Activated CD4-positive, alpha-beta T cell treated with anti-CD3 and anti-CD28 coated beads, Interleukin-2, amount 10 ng/mL, durations not matched to agents 7 days and 5 days (primary cell): ENCODE results near the gene HOXC13. TPM values are rescaled to one million over a fixed set of nuclear protein-coding genes. Genes with fewer than 3 reads are reported as not detected.

Experiments used
- CTCF ChIA-PET: fragments of 350-600 bp; sonication (Branson Sonifier 250); formaldehyde crosslinking; loops from one replicate; lab custom pipeline; 2021; ENCODE audit warnings: antibody characterized with exemption; lab: Charles Lee
- POLR2A ChIA-PET: fragments of 350-600 bp; sonication (Branson Sonifier 250); formaldehyde crosslinking; loops from one replicate; lab custom pipeline; 2021; ENCODE audit warnings: antibody characterized with exemption; lab: Charles Lee
- DNase-seq: peaks from one replicate; pipeline ENCODE4 v3.0.0-alpha.2; 2020
- H3K27ac Mint-ChIP-seq: one replicate; pipeline ENCODE4 v1.8.0; 2021; ENCODE audit warnings: mild to moderate bottlenecking, moderate library complexity, mixed read lengths
- H3K27me3 Mint-ChIP-seq: one replicate; pipeline ENCODE4 v1.8.0; 2021; ENCODE audit warnings: mixed read lengths
- H3K36me3 Mint-ChIP-seq: one replicate; pipeline ENCODE4 v1.8.0; 2021; ENCODE audit warnings: low read depth, mixed read lengths
- H3K4me1 Mint-ChIP-seq: one replicate; pipeline ENCODE4 v1.8.0; 2021; ENCODE audit warnings: mixed read lengths
- H3K4me3 Mint-ChIP-seq: one replicate; pipeline ENCODE4 v1.8.0; 2021; ENCODE audit warnings: mild to moderate bottlenecking, moderate library complexity, mixed read lengths
- H3K9me3 Mint-ChIP-seq: one replicate; pipeline ENCODE4 v1.8.0; 2021; ENCODE audit warnings: mixed read lengths
- microRNA-seq: library from miRNA; unstranded; fragments of <30 nt; microRNA quantifications from one replicate; pipeline ENCODE4 v1.2.0, GENCODE V29; 2021; ENCODE audit warnings: borderline microRNAs expressed, borderline replicate concordance
- total RNA-seq, 2 experiments: library from RNA; stranded (reverse); gene quantifications; one replicate each; pipeline ENCODE4 v1.2.3, GENCODE V29; 2021

HOXC13 gene
- total RNA-seq, 2 experiments from 2014 or later, result not detected

DNA sequence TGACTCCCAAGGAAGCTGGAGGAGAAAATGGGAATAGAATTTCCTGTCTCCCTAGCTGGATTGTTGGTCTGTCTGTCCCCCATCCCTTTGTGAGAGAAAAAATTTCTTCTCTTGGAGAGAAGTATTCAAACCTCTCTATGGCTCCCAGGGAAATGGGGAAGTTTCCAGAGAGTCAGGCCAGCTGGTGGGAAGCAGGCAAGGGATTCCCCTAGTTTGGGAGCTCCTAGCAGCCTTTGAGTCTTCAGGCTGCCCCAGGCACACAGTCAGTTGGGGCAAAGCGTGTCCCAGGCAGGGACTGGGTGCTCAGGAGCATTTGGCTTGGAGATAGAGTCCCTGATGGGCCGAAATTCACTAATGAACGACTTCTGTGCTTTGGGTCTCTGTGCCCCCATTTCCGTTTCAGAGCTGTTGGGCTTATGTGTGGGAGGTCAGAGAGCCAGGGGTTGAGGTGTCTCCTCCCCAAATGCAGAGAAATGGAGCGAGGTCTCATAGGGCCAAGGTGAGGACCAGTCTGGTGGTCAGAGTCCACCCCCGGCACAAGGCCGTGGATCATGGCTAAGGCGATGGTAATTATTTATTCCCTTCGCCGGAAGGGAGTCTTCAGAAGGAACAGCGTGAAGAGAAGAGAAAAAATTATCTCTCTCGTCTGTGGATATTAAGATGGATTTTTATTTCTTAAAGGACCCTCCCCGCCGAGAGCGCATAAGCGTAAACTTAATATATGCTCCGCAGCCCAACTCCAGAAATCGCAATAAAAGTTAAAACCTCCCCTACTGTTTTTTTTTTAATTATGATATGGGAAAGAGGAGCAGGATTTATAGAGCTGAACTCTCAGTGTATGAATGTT, 54.8 kb downstream of the HOXC13 start:
- CTCF ChIA-PET, result interaction anchor here (0.9 to 1.9 kb wide), 3 partner anchors 8 to 208 kb away, joined by 3 to 5 read pairs (median 5); partner anchors contain the start of gene HOXC10
- Mint-ChIP-seq H3K9me3 (no peaks in the 10 kb centered on the region), H3K27me3 (peaks cover 99% of the 10 kb centered on the region), H3K27ac (peak overlapping the region; percentile 19), H3K36me3 (no peaks in the 10 kb centered on the region), H3K4me1 (peaks cover 32% of the 10 kb centered on the region), H3K4me3 (peak overlapping the region; percentile 45)
- POLR2A ChIA-PET, result no interaction called here
- DNase-seq, result no peak

DNA sequence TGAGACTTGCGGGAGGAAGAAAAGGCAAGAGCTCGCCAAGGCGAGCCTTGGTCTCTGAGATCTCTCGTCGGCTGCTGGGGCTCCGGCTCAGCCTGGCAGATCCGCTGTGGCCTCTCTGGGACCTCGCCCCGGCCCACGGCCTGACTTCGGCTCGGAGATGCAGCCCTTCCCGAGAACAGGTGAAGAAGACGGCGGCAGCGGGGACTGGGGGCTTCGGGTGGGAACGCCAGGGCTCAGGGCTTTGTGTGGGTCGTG, 55.3 kb downstream of the HOXC13 start:
- Mint-ChIP-seq H3K36me3 (no peaks in the 10 kb centered on the region), H3K9me3 (no peaks in the 10 kb centered on the region), H3K27me3 (peaks cover 99% of the 10 kb centered on the region), H3K4me3 (peak overlapping the region; percentile 45), H3K27ac (peak overlapping the region; percentile 62), H3K4me1 (peaks cover 31% of the 10 kb centered on the region)
- POLR2A ChIA-PET, result no interaction called here
- CTCF ChIA-PET, result interaction anchor here (1.4 to 1.9 kb wide), 2 partner anchors 9 to 12 kb away, joined by 5 read pairs; partner anchors contain the start of gene HOXC10
- no peak for DNase-seq

- ChIA-PET CTCF (interaction anchor here (1.9 kb wide), 1 partner anchor 12 kb away, joined by 5 read pairs; no protein-coding TSS in a partner anchor), POLR2A (no interaction called here)
- DNase-seq, result no peak
- no peaks in the 10 kb centered on the region for H3K9me3 Mint-ChIP-seq
- H3K27me3 Mint-ChIP-seq, result peaks cover 99% of the 10 kb centered on the region
- peak overlapping the region; percentile 45 for H3K4me3 Mint-ChIP-seq
- H3K36me3 Mint-ChIP-seq, result no peaks in the 10 kb centered on the region
- H3K4me1 Mint-ChIP-seq, result peaks cover 26% of the 10 kb centered on the region
- peak overlapping the region; percentile 62 for H3K27ac Mint-ChIP-seq
These were observed 55.8 kb downstream of the HOXC13 start for GRCh38 chr12:53994264-53995001.

DNA sequence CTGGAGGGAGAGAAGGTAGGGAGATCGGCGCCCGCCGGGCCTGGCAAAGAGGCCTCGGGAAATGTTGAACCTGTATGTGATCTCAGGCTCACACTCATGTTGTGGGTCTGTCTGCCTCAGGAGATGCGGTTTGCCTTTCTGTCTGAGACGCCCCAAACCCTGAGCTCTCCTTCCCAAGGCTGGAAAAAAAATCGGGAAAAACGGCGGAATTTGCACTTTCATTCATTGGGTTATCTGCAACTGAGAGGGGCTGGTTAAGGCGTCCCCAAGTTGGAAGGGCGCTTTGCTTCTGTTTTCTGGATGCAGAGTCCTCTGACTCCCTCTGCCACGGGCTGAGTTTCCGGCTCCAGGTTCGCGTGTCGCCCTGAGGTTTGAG, 56.4 kb downstream of the HOXC13 start:
- H3K4me1 Mint-ChIP-seq, result peaks cover 21% of the 10 kb centered on the region
- ChIA-PET CTCF (no interaction called here), POLR2A (no interaction called here)

DNA sequence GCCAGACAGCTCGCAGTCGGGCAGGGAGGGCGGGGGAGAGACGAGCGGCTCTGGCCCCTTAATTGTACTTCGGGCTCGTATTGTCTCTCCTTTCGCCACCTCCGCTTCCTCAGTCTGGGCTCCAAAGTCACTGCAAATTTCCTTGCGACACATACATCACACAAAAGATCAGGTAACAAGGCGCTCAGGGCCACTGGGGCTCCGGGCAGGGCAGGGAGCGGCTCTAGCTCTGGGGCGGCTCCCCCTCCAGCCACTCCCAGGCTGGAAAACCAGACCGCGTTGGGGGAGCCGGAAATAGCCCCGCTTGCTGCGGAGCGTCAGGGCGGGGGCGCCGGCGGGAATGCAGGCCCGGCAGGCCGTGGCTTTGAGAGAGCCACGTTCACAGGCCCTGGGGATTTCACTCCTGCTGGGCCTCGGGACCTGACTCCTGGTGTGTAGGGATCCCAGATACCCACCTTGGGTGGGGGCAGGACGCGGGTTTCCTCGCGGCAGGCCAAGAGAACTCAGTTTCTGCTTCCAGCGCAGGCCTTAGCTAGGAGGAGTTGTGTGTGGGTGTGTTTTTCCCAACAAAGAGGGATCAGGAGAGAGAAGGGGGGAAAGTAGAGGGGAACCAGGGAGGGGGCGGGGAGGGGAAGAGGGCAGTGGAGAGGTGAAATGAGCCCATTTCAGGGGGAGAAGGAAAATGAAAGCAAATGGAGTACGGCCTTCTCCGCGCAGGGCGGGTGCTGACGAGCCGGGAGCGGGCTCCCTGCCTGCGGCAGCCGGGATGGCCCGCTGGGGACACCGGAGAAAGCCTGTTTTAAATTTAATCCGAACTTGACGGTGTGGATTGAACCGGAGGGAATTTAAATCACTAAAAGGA, 57.0 kb downstream of the HOXC13 start:
- CTCF ChIA-PET, result interaction anchor here (1.1 to 1.2 kb wide), 2 partner anchors 28 to 196 kb away, joined by 3 read pairs; no protein-coding TSS in a partner anchor
- no peak for DNase-seq
- no peak overlapping the region for H3K27ac Mint-ChIP-seq
- POLR2A ChIA-PET, result no interaction called here
- no peaks in the 10 kb centered on the region for H3K36me3 Mint-ChIP-seq
- peak overlapping the region; percentile 54 for H3K4me3 Mint-ChIP-seq
- no peaks in the 10 kb centered on the region for H3K9me3 Mint-ChIP-seq
- H3K27me3 Mint-ChIP-seq, result peaks cover 98% of the 10 kb centered on the region
- H3K4me1 Mint-ChIP-seq, result peaks cover 17% of the 10 kb centered on the region

More for the DNA sequence above, 56.4 kb downstream of the HOXC13 start:
- Mint-ChIP-seq H3K27me3 (peaks cover 99% of the 10 kb centered on the region), H3K36me3 (no peaks in the 10 kb centered on the region), H3K4me3 (peak overlapping the region; percentile 38), H3K9me3 (no peaks in the 10 kb centered on the region), H3K27ac (peak overlapping the region; percentile 57)
- no peak for DNase-seq

Small RNAs within 50 kb of the gene (microRNA-seq; reads per million reads assigned to microRNA genes)
- gene MIR196A2, result not detected

Other genes starting within 250 kb of the HOXC13 start
- gene CALCOCO1, start 211.4 kb upstream of the HOXC13 start, total RNA-seq, result 10 to 100 TPM; 54.6 to 56.8 TPM
- gene CISTR, start 186.9 kb upstream of the HOXC13 start, total RNA-seq, result not detected
- gene HOXC12, start 16.1 kb downstream of the HOXC13 start, total RNA-seq, result not detected
- not detected for gene HOXC11, start 34.3 kb downstream of the HOXC13 start, total RNA-seq
- not detected for gene HOTAIR, start 36.1 kb downstream of the HOXC13 start, total RNA-seq
- gene HOXC10, start 46.3 kb downstream of the HOXC13 start, total RNA-seq, result not detected
- not detected for gene HOXC9, start 61.3 kb downstream of the HOXC13 start, total RNA-seq
- not detected for gene HOXC8, start 70.2 kb downstream of the HOXC13 start, total RNA-seq
- gene HOXC6, start 89.6 kb downstream of the HOXC13 start, total RNA-seq, result not detected
- gene HOXC5, start 94.2 kb downstream of the HOXC13 start, total RNA-seq, result not detected
- not detected for gene HOXC4, start 115.0 kb downstream of the HOXC13 start, total RNA-seq